ENCODE measurements around the gene PCDHGB5.
A peak's percentile ranks its signal among the peaks of the same experiment; 100 is the strongest.
"Not testable (repeated sequence)": the region's sequence is repeated elsewhere in the genome, so short reads cannot be mapped to it uniquely, and the experiment has no call there.

Gene PCDHGB5

DNA sequence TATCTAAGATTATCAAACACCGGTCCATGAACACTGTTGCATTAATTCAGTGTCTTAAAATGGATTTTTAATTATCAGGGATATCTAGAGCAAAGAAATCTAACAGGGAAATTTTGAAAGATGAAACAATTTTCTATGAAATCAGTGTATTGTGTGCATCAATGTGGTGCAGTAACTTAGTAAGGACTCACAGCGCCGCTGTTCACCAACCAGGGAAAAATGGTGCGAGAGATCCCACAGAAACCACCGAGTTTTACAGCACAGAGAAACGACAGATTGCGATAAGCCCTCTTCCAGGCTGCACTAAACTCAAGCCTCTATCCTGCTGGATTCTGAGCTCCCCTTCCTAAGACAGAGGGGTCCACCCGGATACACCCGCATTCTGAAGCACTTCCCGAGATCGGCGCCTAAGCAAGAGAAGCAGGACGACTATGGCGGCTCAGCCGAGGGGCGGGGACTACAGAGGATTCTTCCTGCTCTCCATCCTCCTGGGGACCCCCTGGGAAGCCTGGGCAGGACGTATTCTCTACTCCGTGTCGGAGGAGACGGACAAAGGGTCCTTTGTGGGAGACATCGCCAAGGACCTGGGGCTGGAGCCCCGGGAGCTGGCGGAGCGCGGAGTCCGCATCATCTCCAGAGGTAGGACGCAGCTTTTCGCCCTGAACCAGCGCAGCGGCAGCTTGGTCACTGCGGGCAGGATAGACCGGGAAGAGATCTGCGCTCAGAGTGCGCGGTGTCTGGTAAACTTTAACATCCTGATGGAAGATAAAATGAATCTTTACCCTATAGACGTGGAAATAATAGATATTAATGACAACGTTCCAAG, 15.1 kb upstream of the PCDHGB5 start, which contains the start of gene PCDHGA7:
TSS of gene PCDHGA7 (plus strand) at position 274 of the 826 bp plus-strand sequence. CDS start at position 432, 158 bp downstream.
- peak; percentile 63 for DNase-seq

DNA sequence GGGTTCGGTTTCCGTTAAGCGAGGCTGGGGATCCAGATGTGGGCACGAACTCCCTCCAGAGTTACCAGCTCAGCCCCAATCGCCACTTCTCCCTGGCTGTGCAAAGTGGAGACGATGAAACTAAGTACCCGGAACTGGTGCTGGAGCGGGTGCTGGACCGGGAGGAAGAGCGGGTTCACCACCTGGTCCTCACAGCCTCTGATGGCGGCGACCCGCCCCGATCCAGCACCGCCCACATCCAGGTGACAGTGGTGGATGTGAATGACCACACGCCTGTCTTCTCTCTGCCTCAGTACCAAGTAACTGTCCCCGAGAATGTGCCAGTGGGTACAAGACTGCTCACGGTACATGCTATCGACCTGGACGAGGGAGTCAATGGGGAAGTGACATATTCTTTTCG, 14.4 kb upstream of the PCDHGB5 start:
- DNase-seq, result no peak

DNA sequence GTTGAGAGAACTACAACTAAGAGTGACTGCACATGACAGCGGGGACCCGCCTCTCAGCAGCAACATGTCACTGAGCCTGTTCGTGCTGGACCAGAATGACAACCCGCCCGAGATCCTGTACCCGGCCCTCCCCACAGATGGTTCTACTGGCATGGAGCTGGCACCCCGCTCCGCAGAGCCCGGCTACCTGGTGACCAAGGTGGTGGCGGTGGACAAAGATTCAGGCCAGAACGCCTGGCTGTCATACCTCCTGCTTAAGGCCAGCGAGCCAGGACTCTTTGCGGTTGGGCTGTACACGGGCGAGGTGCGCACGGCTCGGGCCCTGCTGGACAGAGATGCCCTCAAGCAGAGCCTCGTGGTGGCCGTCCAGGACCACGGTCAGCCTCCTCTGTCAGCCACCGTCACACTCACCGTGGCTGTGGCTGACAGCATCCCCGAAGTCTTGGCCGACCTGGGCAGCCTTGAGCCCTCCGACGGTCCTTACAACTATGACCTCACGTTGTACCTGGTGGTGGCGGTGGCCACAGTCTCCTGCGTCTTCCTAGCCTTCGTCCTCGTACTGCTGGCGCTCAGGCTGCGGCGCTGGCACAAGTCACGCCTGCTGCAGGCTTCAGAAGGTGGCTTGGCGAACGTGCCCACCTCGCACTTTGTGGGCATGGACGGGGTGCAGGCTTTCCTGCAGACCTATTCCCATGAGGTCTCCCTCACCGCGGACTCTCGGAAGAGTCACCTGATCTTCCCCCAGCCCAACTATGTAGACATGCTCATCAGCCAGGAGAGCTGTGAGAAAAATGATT, 13.1 kb upstream of the PCDHGB5 start:
- DNase-seq, result no peak

DNA sequence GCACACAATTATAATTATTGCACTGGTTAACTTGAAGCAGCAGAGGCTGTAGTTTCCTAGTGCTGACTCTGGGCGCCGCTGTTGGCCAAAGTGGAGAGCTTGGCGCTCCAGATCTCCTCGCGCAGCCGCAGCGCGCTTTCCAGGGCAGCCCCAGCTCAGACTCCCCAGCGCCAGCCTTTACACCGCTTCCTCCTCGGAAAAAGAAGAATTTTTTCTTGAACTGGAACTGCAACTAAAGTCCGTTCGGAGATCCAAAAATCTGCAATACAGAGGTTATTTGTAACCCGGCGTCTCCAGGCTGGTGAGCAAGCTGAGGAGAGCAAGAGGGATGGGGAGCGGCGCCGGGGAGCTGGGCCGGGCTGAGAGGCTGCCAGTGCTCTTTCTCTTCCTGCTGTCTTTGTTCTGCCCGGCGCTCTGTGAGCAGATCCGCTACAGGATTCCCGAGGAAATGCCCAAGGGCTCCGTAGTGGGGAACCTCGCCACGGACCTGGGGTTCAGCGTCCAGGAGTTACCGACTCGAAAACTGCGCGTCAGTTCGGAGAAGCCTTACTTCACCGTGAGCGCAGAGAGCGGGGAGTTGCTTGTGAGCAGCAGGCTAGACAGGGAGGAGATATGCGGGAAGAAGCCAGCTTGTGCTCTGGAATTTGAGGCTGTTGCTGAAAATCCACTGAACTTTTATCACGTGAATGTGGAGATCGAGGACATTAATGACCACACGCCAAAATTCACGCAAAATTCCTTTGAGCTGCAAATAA, 10.0 kb upstream of the PCDHGB5 start, which contains the start of gene PCDHGB4:
TSS of gene PCDHGB4 (plus strand) at position 142 of the 755 bp plus-strand sequence. CDS start at position 329, 187 bp downstream.
- not testable (repeated sequence) for DNase-seq

DNA sequence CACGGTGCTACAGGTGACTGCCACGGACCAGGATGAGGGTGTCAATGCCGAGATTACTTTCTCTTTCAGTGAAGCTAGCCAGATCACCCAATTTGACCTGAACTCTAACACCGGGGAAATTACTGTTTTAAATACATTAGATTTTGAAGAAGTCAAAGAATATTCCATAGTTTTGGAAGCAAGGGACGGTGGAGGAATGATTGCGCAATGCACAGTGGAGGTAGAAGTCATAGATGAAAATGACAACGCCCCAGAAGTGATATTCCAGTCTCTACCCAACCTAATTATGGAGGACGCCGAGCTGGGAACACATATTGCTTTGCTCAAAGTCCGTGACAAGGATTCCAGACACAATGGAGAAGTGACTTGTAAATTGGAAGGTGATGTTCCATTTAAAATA, 9.1 kb upstream of the PCDHGB5 start:
- no peak for DNase-seq

DNA sequence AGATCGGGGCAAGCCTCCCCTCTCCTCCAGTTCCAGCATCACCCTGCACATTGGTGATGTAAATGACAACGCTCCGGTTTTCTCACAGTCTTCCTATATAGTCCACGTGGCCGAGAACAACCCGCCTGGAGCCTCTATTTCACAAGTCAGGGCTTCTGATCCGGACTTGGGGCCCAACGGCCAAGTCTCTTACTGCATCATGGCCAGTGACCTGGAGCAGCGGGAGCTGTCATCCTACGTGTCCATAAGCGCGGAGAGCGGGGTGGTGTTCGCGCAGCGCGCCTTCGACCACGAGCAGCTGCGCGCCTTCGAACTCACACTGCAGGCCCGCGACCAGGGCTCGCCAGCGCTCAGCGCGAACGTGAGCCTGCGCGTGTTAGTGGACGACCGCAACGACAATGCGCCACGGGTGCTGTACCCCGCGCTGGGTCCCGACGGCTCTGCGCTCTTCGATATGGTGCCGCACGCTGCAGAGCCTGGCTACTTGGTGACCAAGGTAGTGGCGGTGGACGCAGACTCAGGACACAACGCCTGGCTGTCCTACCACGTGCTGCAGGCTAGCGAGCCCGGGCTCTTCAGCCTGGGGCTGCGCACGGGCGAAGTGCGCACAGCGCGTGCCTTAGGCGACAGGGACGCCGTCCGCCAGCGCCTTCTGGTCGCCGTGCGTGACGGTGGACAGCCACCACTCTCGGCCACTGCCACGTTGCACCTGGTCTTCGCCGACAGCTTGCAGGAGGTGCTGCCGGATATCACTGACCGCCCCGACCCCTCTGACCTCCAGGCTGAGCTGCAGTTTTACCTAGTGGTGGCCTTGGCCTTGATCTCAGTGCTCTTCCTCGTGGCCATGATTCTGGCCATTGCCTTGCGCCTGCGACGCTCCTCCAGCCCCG, 8.3 kb upstream of the PCDHGB5 start:
- no peak for DNase-seq

DNA sequence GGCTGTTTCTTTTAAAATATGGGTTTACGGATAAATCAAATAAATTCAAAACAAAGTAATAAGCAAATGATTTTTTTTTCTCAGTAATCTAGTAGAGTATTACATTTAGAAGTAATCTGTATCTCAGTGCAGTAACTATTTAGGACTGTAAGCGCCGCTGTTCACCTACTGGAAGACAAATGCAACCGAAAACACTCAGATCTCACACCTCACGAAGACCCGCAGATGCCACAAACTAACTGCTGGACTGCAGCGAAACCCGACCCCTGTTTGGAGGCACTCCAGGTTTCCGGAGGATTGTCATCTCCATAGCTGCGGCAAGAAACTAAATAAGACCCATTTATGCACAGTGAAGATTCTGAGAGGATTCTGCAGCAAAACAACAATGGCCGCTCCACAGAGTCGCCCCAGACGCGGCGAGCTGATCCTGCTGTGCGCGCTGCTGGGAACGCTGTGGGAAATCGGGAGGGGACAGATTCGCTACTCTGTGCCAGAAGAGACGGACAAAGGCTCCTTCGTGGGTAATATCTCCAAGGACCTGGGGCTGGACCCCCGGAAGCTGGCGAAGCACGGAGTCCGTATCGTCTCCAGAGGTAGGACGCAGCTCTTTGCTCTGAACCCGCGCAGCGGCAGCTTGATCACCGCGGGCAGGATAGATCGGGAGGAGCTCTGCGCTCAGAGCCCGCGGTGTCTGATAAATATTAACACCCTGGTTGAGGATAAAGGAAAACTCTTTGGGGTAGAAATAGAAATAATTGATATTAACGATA, 5.1 kb upstream of the PCDHGB5 start, which contains the start of gene PCDHGA8:
TSS of gene PCDHGA8 (plus strand) at position 205 of the 770 bp plus-strand sequence. CDS start at position 386, 181 bp downstream.
- no peak for DNase-seq

DNA sequence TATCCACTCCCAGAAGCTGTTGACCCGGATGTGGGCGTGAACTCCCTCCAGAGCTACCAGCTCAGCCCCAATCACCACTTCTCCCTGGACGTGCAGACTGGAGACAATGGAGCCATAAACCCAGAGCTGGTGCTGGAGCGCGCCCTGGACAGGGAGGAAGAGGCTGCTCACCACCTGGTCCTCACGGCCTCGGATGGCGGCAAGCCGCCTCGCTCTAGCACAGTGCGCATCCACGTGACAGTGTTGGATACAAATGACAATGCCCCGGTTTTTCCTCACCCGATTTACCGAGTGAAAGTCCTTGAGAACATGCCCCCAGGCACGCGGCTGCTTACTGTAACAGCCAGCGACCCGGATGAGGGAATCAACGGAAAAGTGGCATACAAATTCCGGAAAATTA, 4.5 kb upstream of the PCDHGB5 start:
- DNase-seq, result no peak

DNA sequence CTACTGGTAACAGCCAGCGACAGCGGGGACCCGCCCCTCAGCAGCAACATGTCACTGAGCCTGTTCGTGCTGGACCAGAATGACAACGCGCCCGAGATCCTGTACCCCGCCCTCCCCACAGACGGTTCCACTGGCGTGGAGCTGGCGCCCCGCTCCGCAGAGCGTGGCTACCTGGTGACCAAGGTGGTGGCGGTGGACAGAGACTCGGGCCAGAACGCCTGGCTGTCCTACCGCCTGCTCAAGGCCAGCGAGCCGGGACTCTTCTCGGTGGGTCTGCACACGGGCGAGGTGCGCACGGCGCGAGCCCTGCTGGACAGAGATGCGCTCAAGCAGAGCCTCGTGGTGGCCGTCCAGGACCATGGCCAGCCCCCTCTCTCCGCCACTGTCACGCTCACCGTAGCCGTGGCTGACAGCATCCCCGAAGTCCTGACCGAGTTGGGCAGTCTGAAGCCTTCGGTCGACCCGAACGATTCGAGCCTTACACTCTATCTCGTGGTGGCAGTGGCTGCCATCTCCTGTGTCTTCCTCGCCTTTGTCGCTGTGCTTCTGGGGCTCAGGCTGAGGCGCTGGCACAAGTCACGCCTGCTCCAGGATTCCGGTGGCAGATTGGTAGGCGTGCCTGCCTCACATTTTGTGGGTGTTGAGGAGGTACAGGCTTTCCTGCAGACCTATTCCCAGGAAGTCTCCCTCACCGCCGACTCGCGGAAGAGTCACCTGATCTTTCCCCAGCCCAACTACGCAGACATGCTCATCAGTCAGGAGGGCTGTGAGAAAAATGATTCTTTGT, 3.2 kb upstream of the PCDHGB5 start:
- not testable (repeated sequence) for DNase-seq

DNA sequence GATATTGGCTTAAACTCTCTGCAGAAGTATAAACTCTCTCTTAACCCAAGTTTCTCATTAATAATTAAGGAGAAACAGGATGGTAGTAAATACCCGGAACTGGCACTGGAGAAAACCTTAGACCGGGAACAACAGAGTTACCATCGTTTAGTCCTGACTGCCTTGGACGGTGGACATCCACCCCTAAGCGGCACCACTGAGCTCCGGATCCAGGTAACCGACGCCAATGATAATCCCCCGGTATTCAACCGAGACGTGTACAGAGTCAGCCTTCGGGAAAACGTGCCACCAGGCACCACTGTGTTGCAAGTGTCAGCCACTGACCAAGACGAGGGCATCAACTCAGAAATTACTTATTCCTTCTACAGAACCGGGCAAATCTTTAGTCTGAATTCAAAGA, 861 bp downstream of the PCDHGB5 start:
- no peak for DNase-seq

DNA sequence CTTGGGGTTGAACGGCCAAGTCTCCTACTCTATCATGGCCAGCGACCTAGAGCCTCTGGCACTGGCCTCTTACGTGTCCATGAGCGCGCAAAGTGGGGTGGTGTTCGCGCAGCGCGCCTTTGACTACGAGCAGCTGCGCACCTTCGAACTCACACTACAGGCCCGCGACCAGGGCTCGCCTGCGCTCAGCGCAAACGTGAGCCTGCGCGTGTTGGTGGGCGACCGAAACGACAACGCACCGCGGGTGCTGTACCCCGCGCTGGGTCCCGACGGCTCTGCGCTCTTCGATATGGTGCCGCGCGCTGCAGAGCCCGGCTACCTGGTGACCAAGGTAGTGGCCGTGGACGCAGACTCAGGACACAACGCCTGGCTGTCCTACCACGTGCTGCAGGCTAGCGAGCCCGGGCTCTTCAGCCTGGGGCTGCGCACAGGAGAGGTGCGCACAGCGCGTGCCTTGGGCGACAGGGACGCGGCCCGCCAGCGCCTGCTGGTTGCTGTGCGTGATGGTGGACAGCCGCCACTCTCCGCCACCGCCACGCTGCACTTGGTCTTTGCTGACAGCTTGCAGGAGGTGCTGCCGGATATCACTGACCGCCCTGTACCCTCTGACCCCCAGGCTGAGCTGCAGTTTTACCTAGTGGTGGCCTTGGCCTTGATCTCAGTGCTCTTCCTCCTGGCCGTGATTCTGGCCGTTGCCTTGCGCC, 2.0 kb downstream of the PCDHGB5 start:
- DNase-seq, result no peak

DNA sequence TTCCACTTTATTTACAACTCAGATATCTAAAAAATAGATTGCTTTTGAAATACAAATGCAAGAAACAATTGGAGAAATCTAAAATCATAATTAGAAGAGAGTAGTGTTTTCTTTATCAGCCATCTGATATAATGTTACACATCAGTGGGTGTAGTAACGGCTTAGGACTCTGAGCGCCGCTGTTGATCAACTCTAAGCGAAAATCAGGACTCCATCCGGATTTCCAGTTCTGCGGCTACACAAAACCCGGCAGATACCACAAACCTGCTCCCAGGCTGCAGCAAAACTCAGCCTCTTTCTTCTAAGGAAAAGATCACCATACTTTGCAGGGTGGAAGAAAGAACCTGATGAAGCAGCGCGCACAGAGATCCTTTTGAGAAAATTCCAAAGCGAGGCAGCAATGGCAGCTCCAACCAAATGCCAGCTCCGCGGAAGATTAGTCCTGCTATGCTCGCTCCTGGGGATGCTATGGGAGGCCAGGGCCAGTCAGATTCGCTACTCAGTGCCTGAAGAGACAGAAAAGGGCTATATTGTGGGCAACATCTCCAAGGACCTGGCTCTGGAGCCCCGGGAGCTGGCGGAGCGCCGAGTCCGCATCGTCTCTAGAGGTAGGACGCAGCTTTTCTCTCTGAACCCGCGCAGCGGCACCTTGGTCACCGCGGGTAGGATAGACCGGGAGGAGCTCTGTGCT, 5.0 kb downstream of the PCDHGB5 start, which contains the start of gene PCDHGA9:
TSS of gene PCDHGA9 (plus strand) at position 226 of the 691 bp plus-strand sequence. CDS start at position 401, 175 bp downstream.
- peak; percentile 42 for DNase-seq

DNA sequence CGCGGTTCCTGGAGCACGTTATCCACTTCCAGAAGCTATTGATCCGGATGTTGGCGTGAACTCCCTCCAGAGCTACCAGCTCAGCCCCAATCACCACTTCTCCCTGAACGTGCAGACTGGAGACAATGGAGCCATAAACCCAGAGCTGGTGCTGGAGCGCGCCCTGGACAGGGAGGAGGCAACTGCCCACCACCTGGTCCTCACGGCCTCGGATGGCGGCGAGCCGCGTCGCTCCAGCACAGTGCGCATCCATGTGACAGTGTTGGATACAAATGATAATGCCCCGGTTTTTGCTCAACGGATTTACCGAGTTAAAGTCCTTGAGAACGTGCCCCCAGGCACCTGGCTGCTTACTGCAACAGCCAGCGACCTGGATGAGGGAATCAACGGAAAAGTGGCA, 5.6 kb downstream of the PCDHGB5 start:
- DNase-seq, result no peak

DNA sequence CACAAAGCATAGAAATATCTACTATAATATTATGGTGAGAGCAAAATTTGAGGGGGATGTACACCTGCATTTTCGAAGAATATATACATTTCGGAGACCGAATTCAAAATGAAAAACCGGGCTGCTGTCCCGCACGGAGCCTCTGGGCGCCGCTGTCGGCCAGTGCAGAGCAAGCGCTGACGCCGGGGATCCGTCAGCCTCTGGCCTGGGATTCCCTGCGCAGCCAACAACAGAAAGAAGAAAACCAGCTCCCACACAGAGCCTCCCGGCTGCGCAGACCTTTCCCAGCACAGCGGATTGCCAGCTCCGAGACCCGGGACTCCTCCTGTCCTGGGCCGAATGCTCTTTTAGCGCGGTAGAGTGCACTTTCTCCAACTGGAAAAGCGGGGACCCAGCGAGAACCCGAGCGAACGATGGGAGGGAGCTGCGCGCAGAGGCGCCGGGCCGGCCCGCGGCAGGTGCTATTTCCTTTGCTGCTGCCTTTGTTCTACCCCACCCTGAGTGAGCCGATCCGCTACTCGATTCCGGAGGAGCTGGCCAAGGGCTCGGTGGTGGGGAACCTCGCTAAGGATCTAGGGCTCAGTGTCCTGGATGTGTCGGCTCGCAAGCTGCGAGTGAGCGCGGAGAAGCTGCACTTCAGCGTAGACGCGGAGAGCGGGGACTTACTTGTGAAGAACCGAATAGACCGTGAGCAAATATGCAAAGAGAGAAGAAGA, 10.2 kb downstream of the PCDHGB5 start, which contains the start of gene PCDHGB6:
TSS of gene PCDHGB6 (plus strand) at position 232 of the 716 bp plus-strand sequence. CDS start at position 414, 182 bp downstream.
- DNase-seq, result not testable (repeated sequence)

DNA sequence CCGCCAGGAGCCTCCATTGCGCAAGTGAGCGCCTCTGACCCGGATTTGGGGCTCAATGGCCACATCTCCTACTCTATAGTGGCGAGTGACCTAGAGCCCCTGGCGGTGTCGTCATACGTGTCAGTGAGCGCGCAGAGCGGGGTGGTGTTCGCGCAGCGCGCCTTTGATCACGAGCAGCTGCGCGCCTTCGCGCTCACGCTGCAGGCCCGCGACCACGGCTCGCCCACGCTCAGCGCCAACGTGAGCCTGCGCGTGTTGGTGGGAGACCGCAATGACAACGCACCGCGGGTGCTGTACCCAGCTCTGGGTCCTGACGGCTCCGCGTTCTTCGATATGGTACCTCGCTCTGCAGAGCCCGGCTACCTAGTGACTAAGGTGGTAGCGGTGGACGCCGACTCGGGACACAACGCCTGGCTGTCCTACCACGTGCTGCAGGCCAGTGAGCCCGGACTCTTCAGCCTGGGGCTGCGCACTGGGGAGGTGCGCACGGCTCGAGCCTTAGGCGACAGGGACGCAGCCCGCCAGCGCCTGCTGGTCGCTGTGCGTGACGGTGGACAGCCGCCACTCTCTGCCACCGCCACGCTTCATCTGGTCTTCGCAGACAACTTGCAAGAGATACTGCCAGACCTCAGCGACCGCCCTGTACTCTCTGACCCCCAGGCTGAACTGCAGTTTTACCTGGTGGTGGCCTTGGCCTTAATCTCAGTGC, 12.0 kb downstream of the PCDHGB5 start:
- DNase-seq, result no peak

DNA sequence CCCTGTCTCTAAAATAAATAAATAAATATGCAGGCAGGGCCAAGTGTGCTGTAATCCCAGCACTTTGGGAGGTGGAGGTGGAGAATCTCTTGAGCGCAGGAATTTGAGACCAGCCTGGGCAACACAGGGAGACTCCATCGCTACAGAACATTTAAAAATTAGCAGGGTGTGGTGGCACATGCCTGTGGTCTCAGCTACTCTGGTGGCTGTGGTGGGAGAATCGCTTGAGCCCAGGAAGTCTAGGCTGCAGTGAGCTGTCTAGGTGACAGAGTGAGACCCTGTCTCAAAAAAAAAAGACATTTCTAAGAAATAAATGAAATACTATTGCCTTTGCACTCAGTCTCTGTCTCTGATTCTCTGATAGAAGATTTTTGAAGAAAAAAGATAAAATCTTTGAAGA, 13.8 kb downstream of the PCDHGB5 start:
- DNase-seq, result no peak
